HCT116 (cell line): ENCODE results near the gene PSENEN. TPM values are rescaled to one million over a fixed set of nuclear protein-coding genes. Genes with fewer than 3 reads are reported as not detected.

ENCODE experiments used
- ATAC-seq: fragments of 200-7000 bp; cut with Tn5 transposase; 2 replicates; pipeline ENCODE4 v1.9.1; 2020; ENCODE audit warnings: mild to moderate bottlenecking, moderate library complexity
- BruUV-seq: library from RNA; stranded (reverse); fragments of 400-500 nt; replicated peaks from 2 replicates; lab custom pipeline; 2021; lab: Mats Ljungman, UMichigan
- CTCF ChIA-PET: fragments of 300-600 bp; sonication (Branson Sonifier 250); formaldehyde crosslinking; loops from one replicate; lab custom pipeline; 2021; ENCODE audit warnings: antibody characterized with exemption; lab: Charles Lee
- POLR2A ChIA-PET: fragments of 300-600, 350-600 bp; sonication (Branson Sonifier 250); formaldehyde crosslinking; loops from one replicate; lab custom pipeline; 2021; ENCODE audit warnings: antibody characterized with exemption; lab: Charles Lee
- RAD21 ChIA-PET, 2 experiments: fragments of 300-600 bp; sonication (Branson Sonifier 250); formaldehyde crosslinking; loops; one replicate each; lab custom pipeline; 2023; ENCODE audit warnings: low total read pairs in 2 of 2; ENCODE audit not compliant: uncharacterized antibody in 2 of 2, unreplicated experiment in 2 of 2, low non-redundant PET in 1 of 2; lab: Charles Lee
- DNase-seq: peaks from one replicate; pipeline ENCODE4 v3.0.0-alpha.2; 2010; ENCODE audit warnings: low read depth, low spot score
- H2AFZ ChIP-seq: fragments of 200-600 bp; shearing (Covaris generic), sonication (generic); 2 replicates; pipeline ENCODE4 v1.6.1; 2017; ENCODE audit warnings: low read depth, mixed run types, mixed read lengths, antibody characterized with exemption, low read length; ENCODE audit not compliant: poor library complexity, severe bottlenecking
- H3K27ac ChIP-seq: 2 replicates; pipeline ENCODE4 v1.5.1; 2012; ENCODE audit warnings: low read depth, low read length
- H3K27me3 ChIP-seq: fragments of 200-600 bp; sonication (generic); 2 replicates; pipeline ENCODE4 v1.6.1; 2016; ENCODE audit warnings: mixed run types, low read length, mixed read lengths; ENCODE audit not compliant: insufficient read depth
- H3K36me3 ChIP-seq, 2 experiments: fragments of 200-500 bp in 1 of 2; fragments of 200-600 bp in 1 of 2; sonication (Bioruptor generic) in 1 of 2; sonication (generic) in 1 of 2; 2 replicates each; pipeline versions ENCODE4 v1.5.1 to v1.6.1; 2014 to 2016; ENCODE audit warnings: low read length in 2 of 2, inconsistent platforms in 1 of 2, mixed read lengths in 1 of 2, mixed run types in 1 of 2; ENCODE audit not compliant: insufficient read depth in 2 of 2, control insufficient read depth in 1 of 2
- H3K4me1 ChIP-seq, 2 experiments: fragments of 200-600 bp in 1 of 2; sonication (generic) in 1 of 2; 2 replicates each; pipeline versions ENCODE4 v1.5.1 to v1.6.1; 2012 to 2017; ENCODE audit warnings: low read length in 2 of 2, inconsistent platforms in 1 of 2, mild to moderate bottlenecking in 1 of 2, mixed read lengths in 1 of 2, mixed run types in 1 of 2, moderate library complexity in 1 of 2; ENCODE audit not compliant: insufficient read depth in 2 of 2, control insufficient read depth in 1 of 2
- H3K4me2 ChIP-seq: fragments of 200-600 bp; sonication (generic); 2 replicates; pipeline ENCODE4 v1.6.1; 2017; ENCODE audit warnings: mixed run types, low read length, mixed read lengths
- H3K4me3 ChIP-seq, 2 experiments: fragments of 200-600 bp in 1 of 2; sonication (generic) in 1 of 2; replicated peaks in 1 of 2; 2 replicates each; pipeline ENCODE4 v1.5.1; 2011 to 2016; ENCODE audit warnings: low read length in 2 of 2, control low read depth in 1 of 2, low read depth in 1 of 2, mild to moderate bottlenecking in 1 of 2, mixed read lengths in 1 of 2, mixed run types in 1 of 2
- H3K79me2 ChIP-seq: fragments of 200-600 bp; sonication (generic); 2 replicates; pipeline ENCODE4 v1.6.1; 2017; ENCODE audit warnings: mild to moderate bottlenecking, mixed run types, low read length, moderate library complexity, mixed read lengths; ENCODE audit not compliant: insufficient read depth
- H3K9ac ChIP-seq: fragments of 200-600 bp; sonication (generic); 2 replicates; pipeline ENCODE4 v1.6.1; 2016; ENCODE audit warnings: low read length, mixed read lengths
- H3K9me2 ChIP-seq: fragments of 200-600 bp; sonication (generic), shearing (Covaris generic); 2 replicates; pipeline ENCODE4 v1.6.1; 2017; ENCODE audit warnings: mixed run types, mild to moderate bottlenecking, moderate library complexity; ENCODE audit not compliant: insufficient read depth
- H3K9me3 ChIP-seq, 2 experiments: fragments of 200-500 bp in 1 of 2; fragments of 200-600 bp in 1 of 2; sonication (Bioruptor generic) in 1 of 2; sonication (generic) in 1 of 2; 2 replicates each; pipeline ENCODE4 v1.6.1; 2014 to 2017; ENCODE audit warnings: low read length in 2 of 2, mixed read lengths in 2 of 2, inconsistent platforms in 1 of 2, low read depth in 1 of 2, mild to moderate bottlenecking in 1 of 2, mixed run types in 1 of 2, moderate library complexity in 1 of 2; ENCODE audit not compliant: control insufficient read depth in 1 of 2, insufficient read depth in 1 of 2
- H4K20me1 ChIP-seq: fragments of 200-600 bp; sonication (generic), shearing (Covaris generic); 2 replicates; pipeline ENCODE4 v1.6.1; 2017; ENCODE audit warnings: mixed run types, mild to moderate bottlenecking, moderate library complexity; ENCODE audit not compliant: insufficient read depth
- CBX3 ChIP-seq: IDR thresholded peaks from 2 replicates; pipeline ENCODE4 v1.6.1; 2012; ENCODE audit warnings: low read depth
- ELF1 ChIP-seq: IDR thresholded peaks from 2 replicates; pipeline ENCODE4 v1.6.1; 2012; ENCODE audit warnings: low read depth, borderline replicate concordance
- POLR2A ChIP-seq: IDR thresholded peaks from 2 replicates; pipeline ENCODE4 v1.7.0; 2011; ENCODE audit warnings: borderline replicate concordance; ENCODE audit not compliant: insufficient read depth, insufficient read length; ENCODE audit errors: extremely low read depth
- POLR2AphosphoS5 ChIP-seq: IDR thresholded peaks from 2 replicates; pipeline ENCODE4 v1.6.1; 2011; ENCODE audit warnings: mild to moderate bottlenecking, low read depth, low read length, moderate library complexity
- RAD21 ChIP-seq: IDR thresholded peaks from 2 replicates; pipeline ENCODE4 v1.6.1; 2012; ENCODE audit warnings: low read depth, mild to moderate bottlenecking
- REST ChIP-seq: IDR thresholded peaks from 2 replicates; pipeline ENCODE4 v1.6.1; 2012; ENCODE audit warnings: low read depth
- SP1 ChIP-seq: IDR thresholded peaks from 2 replicates; pipeline ENCODE4 v1.6.1; 2012; ENCODE audit warnings: low read depth
- SRF ChIP-seq: IDR thresholded peaks from 2 replicates; pipeline ENCODE4 v1.6.1; 2012; ENCODE audit warnings: low read depth
- ZBTB33 ChIP-seq: IDR thresholded peaks from 2 replicates; pipeline ENCODE4 v1.6.1; 2011; ENCODE audit warnings: mild to moderate bottlenecking, low read length, moderate library complexity; ENCODE audit not compliant: insufficient replicate concordance; ENCODE audit errors: extremely low read depth
- ZNF274 ChIP-seq: fragments of 200-500 bp; sonication (Bioruptor generic); IDR thresholded peaks from 2 replicates; pipeline ENCODE4 v1.6.1; 2014; ENCODE audit warnings: mild to moderate bottlenecking, low read depth, low read length, inconsistent platforms
- intact Hi-C: fragments of 100-400 bp; cut with micrococcal nuclease; formaldehyde crosslinking; loops from 2 replicates; pipeline ENCODE4 v1.10.0; 2022
- total RNA-seq: library from RNA; stranded (reverse); gene quantifications from one replicate; pipeline ENCODE4 v1.2.1, GENCODE V29; 2021; ENCODE audit not compliant: unreplicated experiment

Gene PSENEN
- total RNA-seq, 1 experiment from 2014 or later: 55.3 TPM

- ChIA-PET CTCF (no interaction called here), RAD21 (no interaction called here), POLR2A (interaction anchor here (1.1 kb wide), 1 partner anchor 14 kb away, joined by 3 read pairs; no protein-coding TSS in a partner anchor)
- H3K4me1 ChIP-seq: no peaks in the 10 kb centered on the region
- H3K36me3 ChIP-seq: peaks cover 68 to 79% of the 10 kb centered on the region in 2 experiments
- H3K4me3 ChIP-seq: no peak overlapping the region
- no peaks in the 10 kb centered on the region for H3K9me3 ChIP-seq
- intact Hi-C loops: no loop called here
- H3K79me2 ChIP-seq: no peaks in the 10 kb centered on the region; the same call in 1 of the 2 replicates
- H3K4me2 ChIP-seq: no peak overlapping the region
- 0 out of 2 replicates have a peak, but pooled peaks have one; percentile 12 for ATAC-seq
- H3K27ac ChIP-seq: no peak overlapping the region
- no peaks in the 10 kb centered on the region for H4K20me1 ChIP-seq
- H2AFZ ChIP-seq: no peak overlapping the region
- no peak for TF ChIP-seq ZBTB33
- TF ChIP-seq SRF: no peak
- no peak for TF ChIP-seq ELF1
- no peak for TF ChIP-seq RAD21
- TF ChIP-seq POLR2A: no peak
- TF ChIP-seq REST: no peak
- TF ChIP-seq SP1: no peak
- no peak for TF ChIP-seq CBX3
- TF ChIP-seq POLR2AphosphoS5: no peak
- no peak for TF ChIP-seq ZNF274
- H3K9ac ChIP-seq: no peak overlapping the region
- no TSS peak for BruUV-seq
- no peak for DNase-seq
- H3K9me2 ChIP-seq: no peaks in the 10 kb centered on the region
- H3K27me3 ChIP-seq: no peaks in the 10 kb centered on the region
Measured at GRCh38 chr19:35727053-35727955, 18.1 kb upstream of the PSENEN start.
